NOMO-1 treated with DMSO at 0.1 percent for 48 hours (cell line): ENCODE measurements around the gene MBD5.

Experiments used
- DNase-seq: peaks from one replicate; lab custom pipeline; 2025; ENCODE audit not compliant: unreplicated experiment; lab: John Stamatoyannopoulos, UW

MBD5 gene

GRCh38 chr2:148209603-148210002 lies 188.7 kb downstream of the MBD5 start:
- DNase-seq = no peak

GRCh38 chr2:148218326-148219075 lies 197.6 kb downstream of the MBD5 start:
- peak; percentile 8 for DNase-seq

GRCh38 chr2:148221166-148221565 lies 200.3 kb downstream of the MBD5 start:
- DNase-seq = peak; percentile 64

GRCh38 chr2:148221926-148222325 lies 201.0 kb downstream of the MBD5 start:
- DNase-seq = no peak

- no peak for DNase-seq
These were observed 211.0 kb downstream of the MBD5 start for GRCh38 chr2:148231858-148232257.

GRCh38 chr2:148234143-148234542 lies 213.3 kb downstream of the MBD5 start:
- DNase-seq = no peak

GRCh38 chr2:148237911-148238310 lies 217.0 kb downstream of the MBD5 start:
- DNase-seq = no peak

GRCh38 chr2:148238561-148238960 lies 217.7 kb downstream of the MBD5 start:
- no peak for DNase-seq

- DNase-seq = no peak
These were observed 219.9 kb downstream of the MBD5 start for GRCh38 chr2:148240838-148241237.

- DNase-seq = no peak
These were observed 223.9 kb downstream of the MBD5 start for GRCh38 chr2:148244593-148245292.

- no peak for DNase-seq
These were observed 231.1 kb downstream of the MBD5 start for GRCh38 chr2:148251993-148252392.

- no peak for DNase-seq
These were observed 231.8 kb downstream of the MBD5 start for GRCh38 chr2:148252646-148253045.

- no peak for DNase-seq
These were observed 232.8 kb downstream of the MBD5 start for GRCh38 chr2:148253685-148254084.

GRCh38 chr2:148255929-148256328 lies 235.0 kb downstream of the MBD5 start:
- no peak for DNase-seq

- no peak for DNase-seq
These were observed 236.4 kb downstream of the MBD5 start for GRCh38 chr2:148257276-148257675.

- no peak for DNase-seq
These were observed 237.2 kb downstream of the MBD5 start for GRCh38 chr2:148258124-148258523.

- no peak for DNase-seq
These were observed 238.8 kb downstream of the MBD5 start for GRCh38 chr2:148259674-148260073.

- DNase-seq = no peak
These were observed 243.0 kb downstream of the MBD5 start for GRCh38 chr2:148263890-148264289.

- no peak for DNase-seq
These were observed 252.3 kb downstream of the MBD5 start for GRCh38 chr2:148273158-148273691.

GRCh38 chr2:148279216-148279615 lies 258.3 kb downstream of the MBD5 start:
- DNase-seq = no peak

GRCh38 chr2:148282201-148282600 lies 261.3 kb downstream of the MBD5 start:
- DNase-seq = no peak

- DNase-seq = no peak
These were observed 271.5 kb downstream of the MBD5 start for GRCh38 chr2:148292431-148292830.
